ENCODE measurements around the gene HSF5. TPM values are rescaled to one million over a fixed set of nuclear protein-coding genes. Genes with fewer than 3 reads are reported as not detected.
A peak's percentile ranks its signal among the peaks of the same experiment; 100 is the strongest.

Gene HSF5
- total RNA-seq, 2 donors from 2014 or later: 1.2 to 2.6 TPM

DNA sequence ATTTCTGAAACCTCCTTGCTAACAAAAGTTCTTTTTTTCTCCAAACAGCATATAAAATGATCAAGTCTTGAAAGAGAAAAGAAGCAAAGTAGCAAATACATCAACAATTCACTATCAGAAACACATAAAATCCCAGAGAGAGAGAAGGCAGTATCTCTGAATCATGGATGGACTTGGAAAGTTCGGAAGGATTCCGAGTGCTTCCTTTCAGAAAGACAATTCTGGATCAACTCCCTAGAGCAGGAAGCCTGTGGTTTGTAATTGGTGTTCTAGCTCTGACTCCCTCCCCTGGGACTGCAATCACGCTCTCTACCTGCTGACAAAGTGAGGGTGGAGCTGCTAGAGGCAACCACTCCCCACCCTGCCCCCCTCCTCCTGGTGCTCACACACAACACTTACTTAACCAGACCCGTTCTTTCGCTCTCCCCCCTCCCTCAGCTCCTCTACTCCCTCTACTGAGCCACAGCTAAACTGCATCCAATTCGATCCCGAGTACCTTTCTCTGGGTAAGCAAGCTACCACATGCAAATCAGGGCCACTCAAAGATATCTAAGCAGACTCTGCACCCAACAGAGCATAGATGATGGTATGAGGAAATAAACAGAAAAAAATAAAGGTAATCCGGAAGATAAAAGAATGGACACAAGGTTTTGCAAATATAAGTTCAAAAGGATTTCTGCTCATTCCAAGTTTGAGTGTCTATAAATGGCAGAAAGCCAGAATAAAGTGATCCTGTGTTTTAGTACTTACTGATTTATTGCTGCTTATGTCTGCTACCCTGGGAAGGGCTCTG, 70.7 kb downstream of the HSF5 start, which contains the start of gene RNF43:
TSS of gene RNF43 (minus strand) at position 235 of the 793 bp plus-strand sequence. CDS start 1,957 bp downstream, outside the sequence.
- peak; percentile 100 for ATAC-seq (replicated peaks)
- peak within 1 kb of the TSS; percentile 26 for H3K4me3 Mint-ChIP-seq
- H3K36me3 Mint-ChIP-seq (ENCODE audit: low read depth): no peaks in the 10 kb centered on the region
- no peaks in the 10 kb centered on the region for H3K9me3 Mint-ChIP-seq
- H3K4me1 Mint-ChIP-seq: peaks cover 7% of the 10 kb centered on the region
- H3K27ac Mint-ChIP-seq: peak within 1 kb of the TSS; percentile 11
- H3K27me3 Mint-ChIP-seq: no peaks in the 10 kb centered on the region

DNA sequence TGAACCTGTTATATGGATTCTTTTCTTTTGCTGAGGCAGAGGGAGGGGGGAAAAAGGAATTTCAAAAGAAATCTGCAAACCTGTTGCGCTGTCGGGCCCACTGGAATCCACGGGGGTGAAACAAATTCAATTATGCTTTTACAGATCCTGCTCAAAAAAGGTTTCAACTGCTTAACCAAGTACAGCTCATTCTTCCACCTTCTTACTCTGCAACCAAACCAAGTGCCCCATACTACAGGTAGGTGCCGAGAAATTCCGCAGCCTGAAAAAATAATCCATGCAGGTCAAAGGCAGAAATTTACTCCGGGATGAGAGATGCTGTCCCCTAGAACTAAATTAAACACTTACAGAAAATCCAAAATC, 71.3 kb downstream of the HSF5 start:
- no peaks in the 10 kb centered on the region for H3K36me3 Mint-ChIP-seq (ENCODE audit: low read depth)
- no peak for ATAC-seq (replicated peaks)
- H3K4me3 Mint-ChIP-seq: peak overlapping the region; percentile 26
- peak overlapping the region; percentile 11 for H3K27ac Mint-ChIP-seq
- H3K4me1 Mint-ChIP-seq: peaks cover 7% of the 10 kb centered on the region
- H3K27me3 Mint-ChIP-seq: no peaks in the 10 kb centered on the region
- no peaks in the 10 kb centered on the region for H3K9me3 Mint-ChIP-seq

GRCh38 chr17:58416396-58416795, 71.8 kb downstream of the HSF5 start:
- no peak for ATAC-seq (replicated peaks)
- H3K4me1 Mint-ChIP-seq: peaks cover 7% of the 10 kb centered on the region
- no peak overlapping the region for H3K4me3 Mint-ChIP-seq
- no peak overlapping the region for H3K27ac Mint-ChIP-seq
- H3K9me3 Mint-ChIP-seq: no peaks in the 10 kb centered on the region
- H3K27me3 Mint-ChIP-seq: no peaks in the 10 kb centered on the region
- no peaks in the 10 kb centered on the region for H3K36me3 Mint-ChIP-seq (ENCODE audit: low read depth)

- no peaks in the 10 kb centered on the region for H3K36me3 Mint-ChIP-seq (ENCODE audit: low read depth)
- peaks cover 7% of the 10 kb centered on the region for H3K4me1 Mint-ChIP-seq
- H3K27me3 Mint-ChIP-seq: no peaks in the 10 kb centered on the region
- no peak overlapping the region for H3K4me3 Mint-ChIP-seq
- peak overlapping the region; percentile 5 for H3K27ac Mint-ChIP-seq
- ATAC-seq (replicated peaks): no peak
- H3K9me3 Mint-ChIP-seq: no peaks in the 10 kb centered on the region
Measured at GRCh38 chr17:58415371-58416055, 72.7 kb downstream of the HSF5 start.

- H3K4me3 Mint-ChIP-seq: no peak overlapping the region
- no peaks in the 10 kb centered on the region for H3K9me3 Mint-ChIP-seq
- no peaks in the 10 kb centered on the region for H3K27me3 Mint-ChIP-seq
- H3K4me1 Mint-ChIP-seq: peaks cover 7% of the 10 kb centered on the region
- no peaks in the 10 kb centered on the region for H3K36me3 Mint-ChIP-seq (ENCODE audit: low read depth)
- no peak for ATAC-seq (replicated peaks)
- H3K27ac Mint-ChIP-seq: no peak overlapping the region
Measured at GRCh38 chr17:58414596-58414997, 73.6 kb downstream of the HSF5 start.

GRCh38 chr17:58413684-58414083, 74.5 kb downstream of the HSF5 start:
- Mint-ChIP-seq H3K27me3 (no peaks in the 10 kb centered on the region), H3K27ac (peak overlapping the region; percentile 66), H3K4me3 (peak overlapping the region; percentile 13), H3K36me3 (ENCODE audit: low read depth) (no peaks in the 10 kb centered on the region), H3K4me1 (peaks cover 7% of the 10 kb centered on the region), H3K9me3 (no peaks in the 10 kb centered on the region)
- no peak for ATAC-seq (replicated peaks)

GRCh38 chr17:58412961-58413586, 75.1 kb downstream of the HSF5 start:
- H3K27ac Mint-ChIP-seq: peak overlapping the region; percentile 66
- peak; percentile 37 for ATAC-seq (replicated peaks)

DNA sequence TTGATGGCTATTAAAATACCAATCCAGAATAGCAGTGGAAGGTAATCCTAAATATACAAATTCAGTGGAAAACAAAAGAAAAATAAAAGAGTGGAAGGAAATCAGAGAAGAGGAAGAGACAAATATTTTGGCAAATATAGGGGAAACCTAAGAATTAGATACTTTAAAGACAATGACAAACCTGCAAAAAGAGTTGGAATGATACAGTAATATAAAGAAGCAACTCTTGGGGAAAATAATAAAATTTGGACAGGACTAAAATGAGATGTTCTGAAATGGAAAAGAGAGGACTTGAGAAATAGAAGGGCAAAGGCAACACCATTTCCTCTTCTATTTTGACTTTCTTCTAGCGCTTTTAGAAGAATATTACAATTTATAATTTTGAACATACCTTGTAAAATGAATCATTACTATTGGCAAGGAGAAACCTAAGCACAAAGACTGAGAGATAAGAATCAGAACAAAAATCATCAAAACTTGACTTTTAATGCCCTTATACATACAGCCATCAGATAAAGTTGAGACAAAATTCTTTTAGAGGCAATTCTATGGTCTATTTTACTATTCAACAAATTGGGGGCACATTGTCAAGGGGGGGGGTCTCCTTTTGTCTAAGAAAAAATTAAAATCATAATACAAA, 76.0 kb downstream of the HSF5 start:
- no peak for ATAC-seq (replicated peaks)
- peak overlapping the region; percentile 71 for H3K27ac Mint-ChIP-seq
- H3K4me1 Mint-ChIP-seq: peaks cover under 1% of the 10 kb centered on the region
- no peaks in the 10 kb centered on the region for H3K36me3 Mint-ChIP-seq (ENCODE audit: low read depth)
- H3K9me3 Mint-ChIP-seq: no peaks in the 10 kb centered on the region
- H3K27me3 Mint-ChIP-seq: no peaks in the 10 kb centered on the region
- no peak overlapping the region for H3K4me3 Mint-ChIP-seq

More at GRCh38 chr17:58412961-58413586, 75.1 kb downstream of the HSF5 start:
- no peaks in the 10 kb centered on the region for H3K9me3 Mint-ChIP-seq
- H3K36me3 Mint-ChIP-seq (ENCODE audit: low read depth): no peaks in the 10 kb centered on the region
- H3K4me3 Mint-ChIP-seq: peak overlapping the region; percentile 13
- H3K27me3 Mint-ChIP-seq: no peaks in the 10 kb centered on the region
- peaks cover 7% of the 10 kb centered on the region for H3K4me1 Mint-ChIP-seq

GRCh38 chr17:58411408-58411894, 76.8 kb downstream of the HSF5 start:
- H3K27ac Mint-ChIP-seq: peak overlapping the region; percentile 71
- H3K4me3 Mint-ChIP-seq: no peak overlapping the region
- H3K27me3 Mint-ChIP-seq: no peaks in the 10 kb centered on the region
- no peak for ATAC-seq (replicated peaks)
- H3K36me3 Mint-ChIP-seq (ENCODE audit: low read depth): no peaks in the 10 kb centered on the region
- no peaks in the 10 kb centered on the region for H3K4me1 Mint-ChIP-seq
- H3K9me3 Mint-ChIP-seq: no peaks in the 10 kb centered on the region

DNA sequence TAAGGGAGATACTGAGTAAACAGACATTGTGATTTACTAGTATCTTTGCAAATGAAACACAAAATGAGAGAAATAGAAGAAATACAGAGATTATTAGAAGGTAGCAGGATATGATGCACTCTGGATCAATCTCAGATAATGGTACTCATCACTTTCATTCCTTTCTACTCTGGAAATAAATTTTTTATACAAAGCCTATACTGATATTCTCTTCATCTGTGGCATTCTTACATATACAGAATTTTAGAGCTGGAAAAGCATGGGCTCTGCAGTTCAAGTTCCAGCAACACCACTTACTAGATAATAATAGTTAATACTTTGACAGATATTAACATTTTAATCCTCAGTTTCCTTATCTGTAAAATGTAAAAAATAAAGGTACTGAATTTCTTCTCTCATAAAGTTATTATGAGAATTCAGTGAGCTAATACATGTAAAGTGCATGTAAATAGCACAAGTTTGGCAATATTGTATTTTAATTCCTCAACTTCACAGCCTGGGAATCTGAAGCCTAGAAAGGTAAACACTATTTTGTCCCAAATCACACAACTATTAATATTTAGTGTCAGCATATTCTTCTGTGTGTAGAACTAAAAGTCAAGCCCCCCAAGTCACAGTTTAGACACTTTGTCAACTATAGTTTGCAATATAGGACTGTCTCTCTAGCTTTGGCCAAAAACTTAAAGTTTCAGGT, 77.3 kb downstream of the HSF5 start:
- no peaks in the 10 kb centered on the region for H3K4me1 Mint-ChIP-seq
- H3K27ac Mint-ChIP-seq: no peak overlapping the region
- H3K9me3 Mint-ChIP-seq: no peaks in the 10 kb centered on the region
- ATAC-seq (replicated peaks): no peak
- H3K36me3 Mint-ChIP-seq (ENCODE audit: low read depth): no peaks in the 10 kb centered on the region
- no peaks in the 10 kb centered on the region for H3K27me3 Mint-ChIP-seq
- H3K4me3 Mint-ChIP-seq: no peak overlapping the region

- no peaks in the 10 kb centered on the region for H3K9me3 Mint-ChIP-seq
- H3K4me3 Mint-ChIP-seq: no peak overlapping the region
- no peak overlapping the region for H3K27ac Mint-ChIP-seq
- no peaks in the 10 kb centered on the region for H3K27me3 Mint-ChIP-seq
- H3K36me3 Mint-ChIP-seq (ENCODE audit: low read depth): no peaks in the 10 kb centered on the region
- no peak for ATAC-seq (replicated peaks)
- no peaks in the 10 kb centered on the region for H3K4me1 Mint-ChIP-seq
Measured at GRCh38 chr17:58409432-58409831, 78.8 kb downstream of the HSF5 start.

- Mint-ChIP-seq H3K9me3 (no peaks in the 10 kb centered on the region), H3K27ac (no peak overlapping the region), H3K4me1 (peaks cover 7% of the 10 kb centered on the region), H3K4me3 (no peak overlapping the region), H3K36me3 (ENCODE audit: low read depth) (no peaks in the 10 kb centered on the region), H3K27me3 (no peaks in the 10 kb centered on the region)
- ATAC-seq (replicated peaks): no peak
Measured at GRCh38 chr17:58403311-58403710, 84.9 kb downstream of the HSF5 start.

GRCh38 chr17:58402679-58403078, 85.5 kb downstream of the HSF5 start:
- H3K4me1 Mint-ChIP-seq: peaks cover 7% of the 10 kb centered on the region
- H3K4me3 Mint-ChIP-seq: no peak overlapping the region
- H3K27ac Mint-ChIP-seq: peak overlapping the region; percentile 31

GRCh38 chr17:58402047-58402446, 86.2 kb downstream of the HSF5 start:
- H3K27me3 Mint-ChIP-seq: no peaks in the 10 kb centered on the region
- peak; percentile 90 for ATAC-seq (replicated peaks)
- peaks cover 7% of the 10 kb centered on the region for H3K4me1 Mint-ChIP-seq
- H3K27ac Mint-ChIP-seq: peak overlapping the region; percentile 31
- H3K36me3 Mint-ChIP-seq (ENCODE audit: low read depth): no peaks in the 10 kb centered on the region
- no peaks in the 10 kb centered on the region for H3K9me3 Mint-ChIP-seq
- H3K4me3 Mint-ChIP-seq: peak overlapping the region; percentile 30

More at GRCh38 chr17:58402679-58403078, 85.5 kb downstream of the HSF5 start:
- Mint-ChIP-seq H3K27me3 (no peaks in the 10 kb centered on the region), H3K9me3 (no peaks in the 10 kb centered on the region), H3K36me3 (ENCODE audit: low read depth) (no peaks in the 10 kb centered on the region)
- ATAC-seq (replicated peaks): no peak
